NK-92 (cell line): ENCODE data around the gene ASB18.
"Not testable (repeated sequence)": the region's sequence is repeated elsewhere in the genome, so short reads cannot be mapped to it uniquely, and the experiment has no call there.

Experiments used
- DNase-seq: peaks from one replicate; lab custom pipeline; 2025; ENCODE audit not compliant: unreplicated experiment; lab: John Stamatoyannopoulos, UW

Gene ASB18

GRCh38 chr2:236264256-236264655 lies at the start of gene ASB18:
ASB18 (minus strand) TSS chr2:236264406; CDS start chr2:236264345, 61 bp downstream.
- DNase-seq: no peak

GRCh38 chr2:236311286-236311685 lies 47.1 kb upstream of the ASB18 start:
- no peak for DNase-seq

GRCh38 chr2:236309669-236310029 lies 45.4 kb upstream of the ASB18 start:
- DNase-seq: no peak

GRCh38 chr2:236308855-236309668 lies 44.9 kb upstream of the ASB18 start:
- DNase-seq: no peak

- no peak for DNase-seq
Observed at GRCh38 chr2:236307641-236308040, 43.4 kb upstream of the ASB18 start.

- DNase-seq: no peak
Observed at GRCh38 chr2:236306825-236307540, 42.8 kb upstream of the ASB18 start.

GRCh38 chr2:236305964-236306605 lies 41.9 kb upstream of the ASB18 start:
- DNase-seq: no peak

GRCh38 chr2:236305531-236305930 lies 41.3 kb upstream of the ASB18 start:
- no peak for DNase-seq

- no peak for DNase-seq
Observed at GRCh38 chr2:236303935-236304334, 39.7 kb upstream of the ASB18 start.

- DNase-seq: no peak
Observed at GRCh38 chr2:236302555-236302954, 38.3 kb upstream of the ASB18 start.

- DNase-seq: no peak
Observed at GRCh38 chr2:236298924-236299475, 34.8 kb upstream of the ASB18 start.

GRCh38 chr2:236295481-236295880 lies 31.3 kb upstream of the ASB18 start:
- no peak for DNase-seq

GRCh38 chr2:236294647-236295046 lies 30.4 kb upstream of the ASB18 start:
- no peak for DNase-seq

- no peak for DNase-seq
Observed at GRCh38 chr2:236293241-236293810, 29.1 kb upstream of the ASB18 start.

GRCh38 chr2:236291911-236292310 lies 27.7 kb upstream of the ASB18 start:
- no peak for DNase-seq

- no peak for DNase-seq
Observed at GRCh38 chr2:236291476-236291875, 27.3 kb upstream of the ASB18 start.

GRCh38 chr2:236290742-236291425 lies 26.7 kb upstream of the ASB18 start:
- no peak for DNase-seq

GRCh38 chr2:236289766-236290462 lies 25.7 kb upstream of the ASB18 start:
- no peak for DNase-seq

- not testable (repeated sequence) for DNase-seq
Observed at GRCh38 chr2:236288373-236288772, 24.2 kb upstream of the ASB18 start.

GRCh38 chr2:236287656-236288055 lies 23.4 kb upstream of the ASB18 start:
- DNase-seq: no peak
